OCI-LY7 (cell line): Measurements from ENCODE around the gene SMYD3.

ENCODE experiments used
- CTCF ChIP-seq: fragments of 200-600 bp; sonication (generic); conservative IDR thresholded peaks from 2 replicates; pipeline ENCODE4 v1.5.1; 2014; ENCODE audit warnings: mild to moderate bottlenecking, antibody characterized with exemption, low read length, moderate library complexity, mixed read lengths
- EZH2phosphoT487 ChIP-seq: fragments of 200-600 bp; sonication (generic); IDR thresholded peaks from 2 replicates; pipeline ENCODE4 v1.6.1; 2018; ENCODE audit warnings: low read depth, borderline replicate concordance, mild to moderate bottlenecking, mixed run types, antibody characterized with exemption, low read length, moderate library complexity, mixed read lengths

GRCh38 chr1:245915406-245915805 lies 591.7 kb downstream of the SMYD3 start:
- TF ChIP-seq CTCF (no peak), EZH2phosphoT487 (no peak)
